ENCODE measurements around the gene KRTAP10-1.
"Not testable (repeated sequence)": the region's sequence is repeated elsewhere in the genome, so short reads cannot be mapped to it uniquely, and the experiment has no call there.

The KRTAP10-1 gene, protein sequence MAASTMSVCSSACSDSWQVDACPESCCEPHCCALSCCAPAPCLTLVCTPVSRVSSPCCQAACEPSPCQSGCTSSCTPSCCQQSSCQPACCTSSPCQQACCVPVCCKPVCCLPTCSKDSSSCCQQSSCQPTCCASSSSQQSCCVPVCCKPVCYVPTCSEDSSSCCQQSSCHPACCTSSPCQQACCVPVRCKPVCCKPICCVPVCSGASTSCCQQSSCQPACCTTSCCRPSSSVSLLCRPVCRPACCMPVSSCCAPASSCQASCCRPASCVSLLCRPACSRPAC

GRCh38 chr21:44539991-44540666 is at the start of gene KRTAP10-1:
KRTAP10-1 (minus strand) TSS chr21:44540195; CDS start chr21:44540150, 45 bp downstream.
- no peak for DNase-seq (ENCODE audit: low read depth in 2 of 2)

- DNase-seq (ENCODE audit: low read depth in 2 of 2) = no peak
These were observed 49.1 kb upstream of the KRTAP10-1 start for GRCh38 chr21:44589094-44589493.

- no peak for DNase-seq (ENCODE audit: low read depth in 2 of 2)
These were observed 45.9 kb upstream of the KRTAP10-1 start for GRCh38 chr21:44585892-44586291.

- DNase-seq (ENCODE audit: low read depth in 2 of 2) = no peak
These were observed 43.8 kb upstream of the KRTAP10-1 start for GRCh38 chr21:44583800-44584147.

DNA sequence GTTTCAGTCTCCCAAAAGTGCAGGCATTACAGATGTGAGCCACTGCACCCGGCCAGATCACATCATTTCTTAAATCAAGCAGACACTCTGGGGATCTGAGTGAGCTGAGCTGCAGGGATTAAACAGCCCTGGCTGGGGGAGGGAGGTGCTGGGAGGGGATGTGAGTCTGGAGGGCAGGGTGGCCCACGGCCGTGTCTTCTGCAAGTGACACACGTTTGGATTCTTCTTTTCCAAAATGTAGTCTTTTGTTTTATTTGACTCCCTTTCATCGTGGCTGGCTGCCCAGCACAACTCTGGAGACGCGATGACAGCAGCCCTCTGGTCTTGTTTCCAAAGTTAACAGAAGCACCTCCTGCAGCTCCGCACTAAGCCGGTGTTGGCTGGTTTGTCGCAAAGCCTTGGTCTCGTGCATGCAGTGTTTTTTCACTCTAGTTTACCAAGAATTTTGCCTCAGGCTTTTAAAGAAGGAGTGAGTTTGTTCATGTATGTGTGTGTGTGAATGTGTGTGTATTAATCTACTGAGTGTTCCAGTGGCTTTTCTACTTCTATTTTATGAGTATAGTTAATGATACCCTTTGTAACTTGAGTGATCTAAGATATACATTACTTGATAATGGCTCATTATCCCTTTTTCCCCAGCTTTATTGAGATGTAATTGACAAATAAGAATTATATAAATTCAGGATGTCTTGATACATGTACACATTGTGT is 43.2 kb upstream of the KRTAP10-1 start:
- no peak for DNase-seq (ENCODE audit: low read depth in 2 of 2)

DNA sequence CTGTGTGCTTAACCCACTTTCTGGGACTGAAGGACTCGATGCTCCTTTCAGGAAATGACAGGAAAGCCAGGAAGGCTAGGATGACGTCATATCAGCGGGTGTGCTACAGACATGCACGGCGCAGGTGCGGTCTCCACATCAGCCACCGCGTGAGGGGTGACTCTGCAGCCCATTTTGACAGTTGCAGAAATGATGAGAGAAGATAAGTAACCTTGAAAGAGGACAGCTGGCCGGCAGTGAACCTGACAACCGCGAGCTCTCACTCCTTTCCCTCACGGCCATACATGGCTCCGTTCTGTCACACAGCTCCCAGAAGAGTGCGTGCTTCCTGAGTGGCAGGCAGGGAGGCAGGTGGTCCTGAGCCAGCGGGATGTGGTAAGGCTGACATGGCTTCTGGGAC is 42.1 kb upstream of the KRTAP10-1 start:
- no peak for DNase-seq (ENCODE audit: low read depth in 2 of 2)

GRCh38 chr21:44581158-44581557 is 41.2 kb upstream of the KRTAP10-1 start:
- DNase-seq (ENCODE audit: low read depth in 2 of 2) = no peak

- DNase-seq (ENCODE audit: low read depth in 2 of 2) = not testable (repeated sequence)
These were observed 40.3 kb upstream of the KRTAP10-1 start, which contains the start of gene KRTAP10-5 for GRCh38 chr21:44580231-44580821. KRTAP10-5 (minus strand) TSS chr21:44580604; CDS start chr21:44580578, 26 bp downstream.

DNA sequence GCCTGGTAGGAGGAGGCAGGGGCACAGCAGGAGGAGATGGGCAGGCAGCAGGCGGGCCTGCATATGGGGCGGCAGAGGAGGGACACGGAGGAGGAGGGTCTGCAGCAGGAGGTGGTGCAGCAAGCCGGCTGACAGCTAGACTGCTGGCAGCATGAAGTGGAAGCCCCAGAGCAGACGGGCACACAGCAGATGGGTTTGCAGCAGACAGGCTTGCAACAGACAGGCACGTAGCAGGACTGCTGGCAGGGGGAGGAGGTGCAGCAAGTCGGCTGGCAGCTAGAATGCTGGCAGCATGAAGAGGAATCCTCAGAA is 39.8 kb upstream of the KRTAP10-1 start:
- DNase-seq (ENCODE audit: low read depth in 2 of 2) = no peak

DNA sequence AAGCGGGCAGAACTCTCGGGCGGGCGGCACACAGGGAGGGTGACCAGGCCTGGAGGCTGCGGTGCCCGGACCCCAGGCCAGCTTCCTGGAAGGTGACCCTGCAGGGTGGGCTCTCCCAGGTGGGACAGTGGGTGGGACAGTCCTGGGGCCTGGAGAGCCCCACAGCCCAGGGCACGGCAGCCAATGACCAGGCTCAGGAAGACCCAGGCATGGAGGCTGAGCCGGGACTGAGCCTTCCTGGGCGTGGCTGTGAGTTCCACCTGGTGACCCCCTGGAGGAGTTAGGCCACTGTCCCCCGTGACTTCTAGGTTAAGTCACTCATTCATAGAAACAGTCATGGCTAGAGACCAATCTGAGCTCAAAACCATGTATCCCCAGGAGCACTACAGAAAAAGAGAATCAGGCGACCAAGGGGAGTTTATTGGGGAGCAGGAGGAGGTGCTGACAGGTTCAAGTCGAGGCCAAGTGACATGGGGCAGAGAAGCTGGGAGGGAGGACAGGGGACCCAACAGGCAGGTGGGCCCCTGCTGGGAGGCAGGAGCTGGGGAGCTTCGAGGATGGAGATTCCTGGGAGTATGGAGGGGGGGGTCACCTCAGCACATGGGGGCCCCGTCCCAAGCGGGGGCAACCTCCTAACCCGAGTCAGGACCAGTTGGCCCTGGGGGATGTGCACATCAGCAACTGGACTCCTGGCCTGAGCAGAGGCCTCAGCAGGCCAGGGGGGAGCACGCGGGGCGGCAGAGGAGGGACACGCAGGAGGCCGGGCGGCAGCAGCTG is 39.2 kb upstream of the KRTAP10-1 start:
- no peak for DNase-seq (ENCODE audit: low read depth in 2 of 2)

- DNase-seq (ENCODE audit: low read depth in 2 of 2) = no peak
These were observed 38.5 kb upstream of the KRTAP10-1 start for GRCh38 chr21:44578371-44579055.

- DNase-seq (ENCODE audit: low read depth in 2 of 2) = no peak
These were observed 36.0 kb upstream of the KRTAP10-1 start for GRCh38 chr21:44576025-44576420.

DNA sequence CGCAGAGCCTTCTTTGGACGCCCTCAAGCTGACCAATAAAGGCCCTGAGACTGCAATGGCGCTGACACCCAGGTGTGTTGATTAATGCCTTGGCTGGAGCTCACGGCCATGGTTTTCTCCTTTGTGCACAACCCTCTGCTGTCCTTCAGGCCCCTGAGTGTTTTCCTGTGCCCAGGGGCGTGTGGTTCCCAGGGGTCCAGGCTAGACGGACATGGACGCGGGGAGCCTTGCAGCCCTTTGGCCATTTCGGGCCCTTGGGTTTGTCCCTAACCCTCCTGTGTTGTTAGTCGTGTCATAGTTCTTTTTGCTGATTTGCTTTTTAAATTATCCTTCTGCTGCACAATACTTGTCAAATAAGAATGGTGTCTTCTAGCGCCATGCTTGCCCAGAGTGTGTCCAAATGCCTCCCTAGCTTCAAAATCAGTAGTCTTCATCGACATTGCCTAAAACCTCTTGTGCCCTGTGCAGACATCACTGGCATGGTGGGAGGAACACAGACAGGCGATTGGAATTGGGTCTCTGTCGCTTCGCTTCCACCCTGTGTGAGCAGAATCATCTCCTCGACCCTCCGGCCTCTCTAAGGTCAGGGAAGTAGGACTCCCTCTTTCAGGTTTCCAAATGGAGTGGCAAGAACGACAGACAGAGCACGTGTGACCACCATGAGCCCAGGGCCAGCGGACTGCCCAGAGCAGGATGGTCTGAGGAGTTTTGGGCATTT is 35.5 kb upstream of the KRTAP10-1 start:
- no peak for DNase-seq (ENCODE audit: low read depth in 2 of 2)

DNA sequence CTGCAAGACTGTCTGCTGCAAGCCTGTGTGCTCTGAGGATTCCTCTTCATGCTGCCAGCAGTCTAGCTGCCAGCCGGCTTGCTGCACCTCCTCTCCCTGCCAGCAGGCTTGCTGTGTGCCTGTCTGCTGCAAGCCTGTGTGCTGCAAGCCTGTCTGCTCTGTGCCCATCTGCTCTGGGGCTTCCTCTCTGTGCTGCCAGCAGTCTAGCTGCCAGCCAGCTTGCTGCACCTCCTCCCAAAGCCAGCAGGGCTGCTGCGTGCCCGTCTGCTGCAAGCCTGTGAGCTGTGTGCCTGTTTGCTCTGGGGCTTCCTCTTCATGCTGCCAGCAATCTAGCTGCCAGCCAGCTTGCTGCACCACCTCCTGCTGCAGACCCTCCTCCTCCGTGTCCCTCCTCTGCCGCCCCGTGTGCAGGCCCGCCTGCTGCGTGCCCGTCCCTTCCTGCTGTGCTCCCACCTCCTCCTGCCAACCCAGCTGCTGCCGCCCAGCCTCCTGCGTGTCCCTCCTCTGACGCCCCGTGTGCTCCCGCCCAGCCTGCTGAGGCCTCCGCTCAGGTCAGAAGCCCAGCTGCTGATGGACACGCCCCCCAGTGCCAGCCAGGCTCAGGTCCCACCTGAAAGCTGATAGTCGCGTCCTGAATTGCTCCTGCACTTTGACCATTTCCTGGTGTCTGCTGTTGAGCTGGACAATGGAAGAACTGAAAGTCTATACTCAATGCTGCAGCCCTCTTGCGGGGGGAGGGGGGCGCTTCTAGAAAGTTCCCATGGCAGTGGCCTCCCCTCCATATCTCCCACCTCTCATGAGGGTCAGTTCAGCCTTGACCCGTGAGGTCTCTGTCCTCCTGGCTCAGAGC is 34.7 kb upstream of the KRTAP10-1 start:
- no peak for DNase-seq (ENCODE audit: low read depth in 2 of 2)

DNA sequence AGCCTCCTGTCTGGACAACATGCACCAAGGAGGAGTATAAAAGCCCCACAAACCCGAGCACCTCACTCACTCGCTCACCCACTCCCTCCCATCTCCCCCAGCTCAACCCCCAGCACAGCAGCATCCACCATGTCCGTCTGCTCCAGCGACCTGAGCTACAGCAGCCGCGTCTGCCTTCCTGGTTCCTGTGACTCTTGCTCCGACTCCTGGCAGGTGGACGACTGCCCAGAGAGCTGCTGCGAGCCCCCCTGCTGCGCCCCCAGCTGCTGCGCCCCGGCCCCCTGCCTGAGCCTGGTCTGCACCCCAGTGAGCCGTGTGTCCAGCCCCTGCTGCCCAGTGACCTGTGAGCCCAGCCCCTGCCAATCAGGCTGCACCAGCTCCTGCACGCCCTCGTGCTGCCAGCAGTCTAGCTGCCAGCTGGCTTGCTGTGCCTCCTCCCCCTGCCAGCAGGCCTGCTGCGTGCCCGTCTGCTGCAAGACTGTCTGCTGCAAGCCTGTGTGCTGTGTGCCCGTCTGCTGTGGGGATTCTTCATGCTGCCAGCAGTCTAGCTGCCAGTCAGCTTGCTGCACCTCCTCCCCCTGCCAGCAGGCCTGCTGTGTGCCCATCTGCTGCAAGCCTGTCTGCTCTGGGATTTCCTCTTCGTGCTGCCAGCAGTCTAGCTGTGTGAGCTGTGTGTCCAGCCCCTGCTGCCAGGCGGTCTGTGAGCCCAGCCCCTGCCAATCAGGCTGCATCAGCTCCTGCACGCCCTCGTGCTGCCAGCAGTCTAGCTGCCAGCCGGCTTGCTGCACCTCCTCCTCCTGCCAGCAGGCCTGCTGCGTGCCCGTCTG is 33.8 kb upstream of the KRTAP10-1 start, which contains the start of gene KRTAP10-4:
Gene KRTAP10-4 (plus strand): TSS at position 100 of the 827 bp plus-strand sequence. CDS start 30 bp downstream, at position 130.
- not testable (repeated sequence) for DNase-seq (ENCODE audit: low read depth in 2 of 2)

- no peak for DNase-seq (ENCODE audit: low read depth in 2 of 2)
These were observed 33.1 kb upstream of the KRTAP10-1 start for GRCh38 chr21:44572959-44573583.

DNA sequence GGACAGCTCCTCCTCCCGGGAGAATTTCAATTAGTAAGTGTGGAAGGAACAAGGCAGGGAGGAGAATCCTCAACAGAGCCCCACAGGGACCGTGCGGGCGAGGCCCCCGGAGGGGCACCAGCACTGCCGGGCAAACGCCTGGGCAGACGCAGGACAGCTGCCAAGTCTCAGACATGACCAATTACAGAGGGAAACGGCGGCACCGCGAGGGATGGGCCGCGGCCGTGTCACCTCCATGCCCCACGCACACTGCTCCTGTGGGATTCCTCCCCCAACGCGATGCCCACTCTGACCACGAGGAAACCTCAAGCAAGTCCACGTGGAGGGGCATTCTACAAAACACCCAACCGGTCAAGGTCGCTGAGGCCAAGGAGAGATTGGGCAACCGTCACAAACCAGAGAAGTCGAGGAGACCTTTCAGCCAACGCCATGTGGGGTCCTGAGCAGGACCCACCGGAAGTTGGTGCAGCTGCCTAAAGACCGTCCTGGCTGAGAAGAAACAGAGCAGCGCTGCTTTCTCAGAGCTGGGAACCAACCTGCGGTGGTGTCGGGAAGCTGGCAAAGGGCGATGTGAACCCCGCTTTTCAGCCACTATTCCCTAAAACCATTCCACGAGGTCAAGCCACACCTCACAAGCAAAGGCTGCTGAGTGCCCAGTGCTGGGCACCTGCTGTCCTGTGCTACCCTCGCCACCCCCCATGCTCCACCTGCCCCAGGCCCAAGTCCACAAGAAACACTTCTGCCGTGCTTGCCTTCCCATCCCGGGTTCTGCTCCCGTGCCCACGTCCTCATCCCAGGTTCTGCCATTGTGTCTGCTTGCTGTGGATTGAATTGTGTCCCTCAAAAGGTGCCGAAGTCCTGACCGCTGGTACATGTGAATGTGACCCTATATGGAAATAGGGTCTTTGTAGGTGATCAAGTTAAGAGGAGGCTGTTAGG is 32.1 kb upstream of the KRTAP10-1 start:
- DNase-seq (ENCODE audit: low read depth in 2 of 2) = no peak
